ENCODE data around the gene PSD.

DNA sequence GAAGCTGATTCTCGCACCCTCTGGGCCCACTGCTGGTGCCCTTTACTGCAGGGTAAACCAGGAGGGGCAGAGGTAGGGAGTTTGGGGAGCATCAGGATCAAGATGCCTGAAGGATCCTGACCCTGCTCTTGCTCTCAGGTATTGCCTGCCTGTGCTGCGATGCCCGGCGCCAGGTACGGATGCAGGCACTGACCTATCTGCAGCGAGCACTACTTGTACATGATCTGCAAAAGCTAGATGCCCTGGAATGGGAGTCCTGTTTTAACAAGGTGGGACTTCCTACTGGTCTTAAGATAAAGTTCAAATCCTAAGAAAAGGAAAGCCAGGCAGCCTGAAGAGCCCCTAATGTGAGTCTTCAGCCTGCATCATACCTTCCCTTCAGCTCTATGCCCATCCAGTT is 39.2 kb downstream of the PSD start:
- TF ChIP-seq, protein P1, sequence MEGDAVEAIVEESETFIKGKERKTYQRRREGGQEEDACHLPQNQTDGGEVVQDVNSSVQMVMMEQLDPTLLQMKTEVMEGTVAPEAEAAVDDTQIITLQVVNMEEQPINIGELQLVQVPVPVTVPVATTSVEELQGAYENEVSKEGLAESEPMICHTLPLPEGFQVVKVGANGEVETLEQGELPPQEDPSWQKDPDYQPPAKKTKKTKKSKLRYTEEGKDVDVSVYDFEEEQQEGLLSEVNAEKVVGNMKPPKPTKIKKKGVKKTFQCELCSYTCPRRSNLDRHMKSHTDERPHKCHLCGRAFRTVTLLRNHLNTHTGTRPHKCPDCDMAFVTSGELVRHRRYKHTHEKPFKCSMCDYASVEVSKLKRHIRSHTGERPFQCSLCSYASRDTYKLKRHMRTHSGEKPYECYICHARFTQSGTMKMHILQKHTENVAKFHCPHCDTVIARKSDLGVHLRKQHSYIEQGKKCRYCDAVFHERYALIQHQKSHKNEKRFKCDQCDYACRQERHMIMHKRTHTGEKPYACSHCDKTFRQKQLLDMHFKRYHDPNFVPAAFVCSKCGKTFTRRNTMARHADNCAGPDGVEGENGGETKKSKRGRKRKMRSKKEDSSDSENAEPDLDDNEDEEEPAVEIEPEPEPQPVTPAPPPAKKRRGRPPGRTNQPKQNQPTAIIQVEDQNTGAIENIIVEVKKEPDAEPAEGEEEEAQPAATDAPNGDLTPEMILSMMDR (IDR thresholded peaks at IDR 0.05): no peak
- TF ChIP-seq POLR2A (IDR thresholded peaks at IDR 0.05): no peak
